GM19328 (cell line): ENCODE data around the gene CCDC124.

Source experiments
- ATAC-seq: cut with Tn5 transposase; IDR thresholded peaks from one replicate; pipeline ENCODE4 v1.9.1; 2021; ENCODE audit warnings: mild to moderate bottlenecking, moderate library complexity; ENCODE audit not compliant: unreplicated experiment

The CCDC124 gene

DNA sequence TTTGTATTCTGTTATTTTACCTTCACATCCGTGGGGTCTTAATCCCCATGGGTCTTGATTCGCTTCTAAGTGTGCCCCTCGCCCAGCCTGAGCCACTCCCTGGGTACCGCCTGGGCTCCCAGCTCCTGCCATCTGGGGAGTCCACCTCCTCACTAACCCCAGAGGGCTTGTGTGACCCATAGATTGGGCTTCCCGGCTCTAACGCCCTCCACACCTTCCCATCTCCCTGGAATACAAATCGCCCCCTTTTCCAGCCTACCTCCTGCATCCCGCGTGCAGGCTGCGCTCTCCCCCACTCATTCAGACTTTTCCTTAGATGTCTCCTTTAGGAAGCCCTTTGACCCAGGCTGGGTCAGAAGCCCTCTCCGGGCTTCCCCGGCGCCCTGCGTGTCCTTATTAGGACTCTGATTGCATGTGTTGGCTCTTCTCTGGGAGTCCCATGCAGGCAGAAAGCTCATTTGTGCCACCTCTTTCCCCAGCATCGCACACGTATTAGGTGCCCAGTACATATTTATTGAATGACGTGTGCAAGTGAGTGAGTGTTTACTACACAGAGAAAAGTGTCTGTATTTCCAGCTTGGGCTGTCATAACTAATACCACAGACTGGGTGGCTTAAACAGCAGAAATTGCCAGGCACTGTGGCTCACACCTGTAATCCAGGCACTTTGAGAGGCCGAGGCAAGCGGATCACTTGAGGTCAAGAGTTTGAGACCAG is 757 bp downstream of the CCDC124 start:
- ATAC-seq: no peak

DNA sequence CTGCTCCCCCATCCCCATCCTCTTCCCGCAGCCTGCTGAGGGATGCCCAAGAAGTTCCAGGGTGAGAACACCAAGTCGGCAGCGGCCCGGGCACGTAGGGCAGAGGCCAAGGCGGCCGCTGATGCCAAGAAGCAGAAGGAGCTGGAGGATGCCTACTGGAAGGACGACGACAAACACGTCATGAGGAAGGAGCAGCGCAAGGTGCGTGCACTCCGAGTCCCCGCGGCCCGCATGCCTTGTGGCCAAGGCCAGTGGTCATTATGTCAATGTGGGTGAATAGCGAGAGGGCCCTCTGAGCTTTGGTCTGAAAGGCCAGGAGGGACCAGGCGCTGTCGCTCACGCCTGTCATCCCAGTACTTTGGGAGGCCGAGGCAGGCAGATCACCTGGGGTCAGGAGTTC is 3.6 kb downstream of the CCDC124 start:
- no peak for ATAC-seq

DNA sequence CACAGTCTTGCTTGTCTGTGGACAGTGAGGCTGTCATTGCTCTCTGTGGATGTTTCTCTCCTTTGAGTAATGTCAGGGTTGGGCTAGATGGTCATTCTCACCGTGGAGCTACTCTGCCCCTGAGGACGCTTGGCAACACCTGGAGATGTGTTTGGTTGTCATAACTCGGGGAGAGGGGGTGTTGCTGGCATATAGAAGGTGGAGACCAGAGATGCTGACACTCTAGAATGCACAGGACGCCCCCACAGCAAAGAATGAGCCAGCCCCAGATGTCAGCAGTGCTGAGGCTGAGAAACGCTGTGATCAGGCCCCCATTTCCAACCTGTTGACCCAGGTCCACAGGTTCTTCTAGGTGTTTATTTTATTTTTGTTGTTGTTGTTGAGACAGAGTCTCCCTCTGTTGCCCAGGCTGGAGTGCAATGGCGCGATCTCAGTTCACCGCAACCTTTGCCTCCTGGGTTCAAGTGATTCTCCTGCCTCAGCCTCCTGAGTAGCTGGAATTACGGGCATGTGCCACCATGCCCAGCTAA is 4.6 kb downstream of the CCDC124 start:
- ATAC-seq: no peak

DNA sequence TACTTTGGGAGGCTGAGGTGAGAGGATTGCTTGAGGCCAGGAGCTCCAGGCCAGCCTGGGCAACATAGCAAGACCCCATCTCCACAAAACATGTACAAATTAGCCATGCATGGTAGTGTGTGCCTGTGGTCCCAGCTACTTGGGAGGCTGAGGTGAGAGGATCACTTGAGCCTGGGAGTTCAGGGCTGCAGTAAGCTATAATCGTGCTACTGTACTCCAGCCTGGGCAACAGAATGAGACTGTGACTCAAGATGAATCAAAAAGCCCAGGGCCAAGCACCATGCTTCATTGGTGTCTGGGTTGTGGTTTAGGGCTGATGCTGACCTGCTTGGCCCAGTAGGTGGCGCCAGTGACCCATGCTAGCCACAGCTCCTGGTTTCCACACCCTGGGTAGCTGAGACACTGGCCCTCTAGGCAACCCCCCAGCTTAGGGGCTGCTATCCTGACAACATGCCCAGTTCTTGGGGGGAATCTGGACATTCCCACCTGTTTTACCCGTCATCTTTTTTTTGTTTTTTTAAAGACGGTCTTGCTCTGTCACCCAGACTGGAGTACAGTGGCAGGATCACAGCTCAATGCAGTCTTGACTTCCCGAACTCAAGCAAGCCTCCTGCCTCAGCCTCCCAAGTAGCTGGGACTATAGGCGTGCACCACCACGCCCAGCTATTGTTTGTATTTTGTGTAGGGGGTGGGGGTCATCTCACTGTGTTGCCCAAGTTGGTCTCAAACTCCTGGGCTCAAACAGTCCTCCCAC is 5.5 kb downstream of the CCDC124 start:
- ATAC-seq: no peak

- no peak for ATAC-seq
Observed at GRCh38 chr19:17942181-17942580, 9.4 kb downstream of the CCDC124 start.

DNA sequence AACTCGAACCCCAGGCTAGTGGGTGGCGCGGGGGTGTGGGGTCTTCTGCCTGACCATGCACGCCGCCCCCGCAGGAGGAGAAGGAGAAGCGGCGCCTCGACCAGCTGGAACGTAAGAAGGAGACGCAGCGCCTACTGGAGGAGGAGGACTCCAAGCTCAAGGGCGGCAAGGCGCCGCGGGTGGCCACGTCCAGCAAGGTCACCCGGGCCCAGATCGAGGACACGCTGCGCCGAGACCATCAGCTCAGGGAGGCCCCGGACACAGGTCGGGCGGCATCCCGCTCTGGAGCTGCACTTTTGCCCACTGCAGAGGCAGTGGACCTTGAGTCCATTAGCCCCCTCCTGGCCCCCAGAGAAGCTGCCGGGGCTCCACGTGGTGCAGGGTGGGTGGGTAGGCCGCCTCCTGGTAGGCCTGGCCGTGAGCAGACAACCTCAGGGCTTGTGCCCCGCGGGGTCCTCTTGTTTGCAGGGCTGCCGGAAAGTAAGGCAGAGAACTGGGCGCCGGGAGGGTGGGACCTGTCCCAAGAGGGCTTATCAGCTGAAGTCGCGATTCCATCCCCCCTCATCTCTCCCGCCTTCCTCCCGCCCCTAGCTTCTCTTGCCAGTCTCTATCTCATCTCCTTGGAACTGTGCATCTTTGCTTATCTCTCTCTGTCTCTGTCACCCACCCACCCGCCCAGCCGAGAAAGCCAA is 9.9 kb downstream of the CCDC124 start:
- ATAC-seq: no peak

DNA sequence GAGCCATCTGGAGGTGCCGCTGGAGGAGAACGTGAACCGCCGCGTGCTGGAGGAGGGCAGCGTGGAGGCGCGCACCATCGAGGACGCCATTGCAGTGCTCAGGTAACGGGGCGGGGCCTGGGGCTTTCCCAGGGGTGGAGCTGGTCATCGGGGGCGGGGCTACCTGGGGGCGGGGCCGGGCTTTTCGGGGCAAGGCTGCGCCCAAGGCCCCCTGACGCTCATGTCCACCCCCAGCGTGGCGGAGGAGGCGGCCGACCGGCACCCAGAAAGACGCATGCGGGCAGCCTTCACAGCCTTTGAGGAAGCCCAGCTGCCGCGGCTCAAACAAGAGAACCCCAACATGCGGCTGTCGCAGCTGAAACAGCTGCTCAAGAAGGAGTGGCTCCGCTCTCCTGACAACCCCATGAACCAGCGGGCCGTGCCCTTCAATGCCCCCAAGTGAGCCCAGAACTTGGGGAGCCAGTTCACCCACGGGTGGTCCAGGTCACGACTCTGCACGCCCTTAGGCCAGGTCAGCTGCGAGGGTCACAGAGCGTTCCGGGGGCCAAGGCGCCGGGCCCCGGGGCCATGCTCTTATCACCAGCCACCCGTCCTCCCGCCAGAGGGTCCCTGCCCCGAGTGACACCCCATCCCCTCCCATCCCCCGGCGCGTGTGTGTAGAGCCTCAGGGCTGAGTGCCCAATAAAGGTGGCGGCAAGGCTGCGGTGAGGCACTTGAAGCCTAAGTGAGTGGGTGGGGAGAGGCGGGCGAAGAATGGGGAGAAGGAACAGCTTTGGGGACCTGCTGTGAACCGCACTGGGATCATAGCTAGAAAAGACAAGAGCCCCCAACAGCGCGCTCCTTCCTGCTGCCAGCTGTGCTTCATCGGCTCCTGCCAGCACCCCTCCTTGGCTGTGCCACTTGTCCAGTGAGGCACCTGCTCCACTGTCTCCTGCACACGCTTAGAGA is 10.7 kb downstream of the CCDC124 start:
- no peak for ATAC-seq

DNA sequence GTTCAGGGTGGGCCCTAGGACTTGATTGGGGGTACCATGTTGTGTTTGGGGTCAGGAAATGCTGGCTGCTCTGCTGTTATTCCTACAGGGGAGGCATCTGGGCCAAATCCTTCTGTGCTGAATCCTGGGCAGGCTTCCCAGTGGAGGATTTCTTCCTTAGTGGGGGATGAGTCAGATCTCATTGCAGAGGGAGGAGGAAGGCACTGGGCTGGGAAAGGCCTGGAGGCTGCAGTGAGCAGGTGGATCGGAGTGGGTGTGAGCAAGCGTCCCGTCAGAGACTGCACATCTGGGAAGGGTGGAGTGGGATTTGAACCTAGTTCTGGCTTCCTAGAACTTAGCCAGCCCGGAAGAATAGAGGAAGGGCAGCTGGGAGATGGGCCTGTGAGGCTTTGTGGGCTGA is 11.5 kb downstream of the CCDC124 start:
- ATAC-seq: no peak

- peak; percentile 19 for ATAC-seq
Observed at GRCh38 chr19:17946965-17947784, 14.4 kb downstream of the CCDC124 start.

DNA sequence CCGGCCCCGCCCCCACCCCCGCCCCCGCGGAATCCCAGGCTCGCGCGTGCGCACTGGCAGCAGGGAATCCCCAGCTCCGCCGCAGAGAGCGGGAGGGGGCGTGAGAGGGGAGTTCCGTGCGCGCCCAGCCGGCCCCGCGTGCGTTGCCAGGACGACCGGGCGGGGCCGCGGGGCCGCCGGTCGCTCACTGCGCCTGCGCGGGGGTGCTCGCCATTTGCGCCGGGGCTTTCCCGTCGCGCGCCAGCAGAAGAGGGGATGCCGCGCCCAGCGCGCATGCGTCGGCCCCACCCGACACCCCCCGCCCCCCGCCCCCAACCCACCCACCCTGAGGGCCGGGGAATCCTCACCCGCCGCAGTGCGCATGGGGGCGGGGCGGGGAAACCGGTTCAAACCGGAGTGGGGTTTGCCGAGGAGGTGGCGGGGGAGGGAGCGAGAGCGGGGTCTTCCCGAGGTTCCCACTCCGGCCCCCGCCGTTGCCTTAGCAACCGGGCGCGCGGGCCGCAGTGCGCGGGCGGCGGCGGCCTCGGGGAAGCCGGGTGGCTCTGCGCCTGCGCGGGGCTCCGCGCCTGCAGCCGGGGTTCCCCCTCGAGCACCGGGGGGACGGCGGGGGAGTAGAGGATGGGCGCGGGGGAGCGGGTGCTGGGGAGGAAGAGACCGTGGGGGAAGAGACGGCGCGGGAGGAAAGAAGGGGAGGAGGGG is 15.1 kb downstream of the CCDC124 start:
- ATAC-seq: peak; percentile 76

DNA sequence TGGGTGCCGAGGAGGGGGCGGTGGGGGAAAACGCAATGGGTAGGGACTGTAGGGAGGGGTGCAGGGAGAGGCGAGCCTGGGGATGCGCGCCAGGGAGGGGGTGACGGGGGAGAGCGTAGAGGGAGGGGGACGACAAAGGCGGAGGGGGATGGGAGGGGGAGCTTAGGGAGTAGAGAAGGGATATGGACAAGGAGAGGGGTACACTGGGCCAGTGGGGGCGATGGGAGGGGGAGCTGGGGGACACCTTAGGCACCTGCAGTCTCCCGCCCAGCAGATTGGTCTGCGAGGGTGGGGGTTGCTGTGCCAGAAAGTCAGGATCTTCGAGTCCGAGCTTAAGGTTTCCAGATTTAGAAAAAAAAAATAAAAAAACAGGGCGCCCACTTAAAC is 15.7 kb downstream of the CCDC124 start:
- no peak for ATAC-seq

DNA sequence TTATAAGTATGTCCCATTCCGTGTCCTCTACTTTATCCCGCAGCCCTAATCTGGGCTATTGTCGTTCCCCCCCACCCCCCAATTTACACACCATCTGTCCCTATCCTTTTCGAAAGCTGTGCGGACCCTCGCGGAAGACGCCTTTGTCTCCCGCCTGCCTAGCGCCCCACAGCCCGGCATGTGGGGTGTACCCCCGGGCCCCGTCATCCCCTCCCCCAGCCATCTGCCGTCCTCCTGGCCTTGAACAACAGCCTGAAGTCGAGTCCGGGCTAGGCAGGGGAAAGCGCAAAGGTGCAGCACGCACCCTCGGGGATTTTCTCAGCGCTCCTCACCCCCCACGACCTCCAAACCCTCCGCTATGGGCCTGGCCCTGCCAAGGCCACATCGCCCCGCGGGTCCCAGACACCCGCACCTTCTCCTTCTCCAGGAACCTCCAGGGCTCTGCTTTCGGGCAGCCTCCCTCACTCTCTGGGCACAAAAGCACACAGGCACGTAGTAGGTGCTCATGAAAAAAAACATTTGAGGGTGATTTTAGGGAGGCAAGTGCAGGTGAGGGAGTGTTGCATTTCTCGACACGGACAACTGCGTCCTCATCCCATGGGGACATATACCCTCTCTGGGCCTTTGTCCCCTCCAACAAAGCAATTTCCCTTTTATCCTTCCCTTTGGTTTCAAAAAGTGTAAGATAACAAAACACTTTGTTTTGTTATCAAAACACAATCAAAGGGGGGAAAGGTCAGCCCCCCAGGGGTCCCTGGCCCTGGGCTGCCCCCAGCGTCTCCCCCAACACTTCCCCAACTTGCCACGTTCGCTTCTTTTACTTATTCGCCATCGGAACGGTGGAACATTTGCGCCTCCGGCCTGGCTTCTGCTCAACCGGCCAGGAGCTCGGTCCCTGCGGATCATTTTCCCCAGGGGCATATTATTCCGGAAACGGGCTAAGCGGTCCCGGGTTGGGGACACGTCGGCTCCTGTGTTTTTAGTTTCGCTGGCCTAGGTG is 16.4 kb downstream of the CCDC124 start:
- no peak for ATAC-seq

DNA sequence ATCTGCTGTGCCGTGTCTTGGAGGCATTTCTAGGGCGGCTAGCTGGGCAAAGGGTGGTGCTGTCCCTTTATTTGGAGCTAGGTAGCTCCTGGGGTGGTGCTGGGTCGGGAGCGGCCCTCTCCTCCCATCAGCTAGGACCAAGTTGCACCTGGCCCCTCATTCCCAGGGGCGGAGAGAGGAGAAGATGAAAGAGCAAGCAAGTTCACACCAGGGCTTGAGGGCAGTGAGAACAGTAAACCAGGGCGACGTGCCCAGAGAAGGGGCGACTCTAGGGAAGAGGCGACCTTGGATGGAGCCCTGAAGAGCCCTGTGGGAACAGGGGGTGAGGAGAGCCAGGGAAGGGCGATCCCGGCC is 17.1 kb downstream of the CCDC124 start:
- no peak for ATAC-seq

DNA sequence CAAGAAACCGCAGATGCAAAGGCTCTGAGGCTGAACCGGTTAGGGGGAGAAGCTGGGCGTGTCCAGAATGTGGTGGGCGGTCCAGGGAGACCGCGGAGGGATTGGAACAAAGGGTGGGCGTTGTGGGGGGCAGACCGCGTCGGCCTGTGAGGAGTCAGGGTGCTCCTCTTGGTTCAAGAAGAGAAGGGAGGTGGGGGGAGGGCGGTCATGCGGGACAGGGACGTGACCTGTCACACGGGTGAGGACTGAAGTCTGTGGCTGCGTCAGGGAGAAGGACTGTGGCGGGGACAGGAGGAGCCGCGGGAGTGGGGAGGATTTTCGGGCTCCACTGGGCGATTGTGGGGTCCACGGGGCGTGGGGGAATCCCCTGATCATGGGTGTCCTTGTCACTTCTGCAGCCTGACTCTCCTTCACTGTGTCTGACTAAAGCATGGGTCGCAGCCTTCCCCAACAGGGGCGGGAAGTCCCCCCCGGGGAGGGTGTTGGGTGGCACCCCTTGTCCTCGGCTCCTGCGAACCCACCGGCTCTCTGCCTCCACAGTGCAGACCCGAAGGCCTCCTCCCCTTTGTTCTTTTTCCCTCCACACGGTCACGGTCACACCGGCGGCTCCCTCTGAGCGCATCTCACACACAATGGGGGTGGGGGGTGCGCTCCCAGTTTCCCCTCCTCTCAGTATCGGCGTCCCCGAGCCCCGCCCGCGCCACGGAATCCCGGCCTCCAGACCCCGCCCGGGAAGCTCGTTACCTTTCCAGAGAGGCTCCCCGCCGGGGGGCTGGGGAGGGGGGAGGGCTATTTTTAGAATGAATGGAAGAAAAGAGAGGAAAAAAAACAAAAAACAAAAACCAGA is 17.7 kb downstream of the CCDC124 start:
- ATAC-seq: no peak

DNA sequence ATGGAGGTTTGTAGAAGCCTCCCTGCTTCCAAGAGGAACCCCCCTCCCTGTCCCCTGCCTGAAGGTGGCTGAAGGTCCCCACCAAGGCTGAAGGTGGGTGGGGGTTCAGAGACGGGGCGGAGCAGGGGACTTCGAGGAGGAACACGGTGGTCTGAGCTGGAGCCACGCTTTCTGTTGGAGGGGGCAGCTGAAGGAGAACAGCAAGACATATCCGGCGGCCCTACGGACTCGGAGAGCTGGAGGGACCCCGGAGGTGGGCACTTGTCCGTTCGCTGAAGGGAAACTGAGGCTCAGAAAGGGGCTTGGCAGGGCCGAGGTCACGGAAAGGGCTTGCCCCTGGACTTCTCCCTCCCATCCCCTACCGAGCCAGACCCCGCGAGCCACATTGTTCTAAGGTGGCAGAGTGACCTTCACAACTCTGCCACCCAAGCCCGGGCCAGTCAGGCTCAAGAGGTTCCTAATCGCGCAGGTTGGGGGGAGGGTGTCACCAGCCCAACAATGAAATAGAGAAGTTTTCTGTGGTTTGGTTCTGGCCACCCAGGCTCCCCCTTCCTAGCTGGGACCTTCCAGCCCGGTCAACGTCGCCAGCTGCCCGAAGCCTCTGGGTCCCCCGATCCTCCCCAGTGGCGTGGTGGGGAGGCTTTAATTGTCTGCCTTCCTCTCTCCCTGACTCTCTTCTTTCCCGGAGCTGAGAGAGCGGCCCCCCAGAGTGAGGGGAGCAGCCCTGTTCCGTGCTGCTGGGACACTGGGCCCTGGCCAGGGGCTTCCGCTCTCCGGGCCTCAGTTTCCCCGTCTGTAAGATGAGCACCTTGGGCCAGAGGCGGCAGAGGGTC is 18.6 kb downstream of the CCDC124 start:
- ATAC-seq: no peak
